Muscle layer of duodenum (tissue), 2 donors: Measurements from ENCODE around the gene UBE2Q1.
"Not testable (repeated sequence)": the region's sequence is repeated elsewhere in the genome, so short reads cannot be mapped to it uniquely, and the experiment has no call there.

ENCODE experiments used
- H3K27ac ChIP-seq: one replicate; pipeline ENCODE4 v1.7.0; 2013; ENCODE audit warnings: mild to moderate bottlenecking, low read length
- H3K27me3 ChIP-seq: one replicate; pipeline ENCODE4 v1.7.0; 2013; ENCODE audit warnings: low read depth, mild to moderate bottlenecking, control low read depth, low read length
- H3K36me3 ChIP-seq, 2 donors: one replicate each; pipeline ENCODE4 v1.7.0; 2013; ENCODE audit warnings: low read length in 2 of 2, control low read depth in 1 of 2, mild to moderate bottlenecking in 1 of 2; ENCODE audit not compliant: insufficient read depth in 2 of 2, control insufficient read depth in 1 of 2
- H3K4me1 ChIP-seq, 2 donors: one replicate each; pipeline ENCODE4 v1.7.0; 2013; ENCODE audit warnings: low read length in 2 of 2, mild to moderate bottlenecking in 2 of 2, control low read depth in 1 of 2, moderate library complexity in 1 of 2; ENCODE audit not compliant: insufficient read depth in 2 of 2, control insufficient read depth in 1 of 2
- H3K4me3 ChIP-seq, 2 donors: one replicate each; pipeline ENCODE4 v1.7.0; 2013; ENCODE audit warnings: low read length in 2 of 2, low read depth in 1 of 2, mild to moderate bottlenecking in 1 of 2
- H3K9me3 ChIP-seq, 2 donors: one replicate each; pipeline ENCODE4 v1.7.0; 2013; ENCODE audit warnings: low read length in 2 of 2, control low read depth in 1 of 2, mild to moderate bottlenecking in 1 of 2; ENCODE audit not compliant: control insufficient read depth in 1 of 2
- donor health status: healthy.

UBE2Q1 gene

GRCh38 chr1:154549202-154549770, 9.2 kb downstream of the UBE2Q1 start:
- H3K9me3 ChIP-seq = no peaks in the 10 kb centered on the region
- H3K36me3 ChIP-seq = peaks cover 52 to 53% of the 10 kb centered on the region in 2 donors
- H3K27me3 ChIP-seq = no peaks in the 10 kb centered on the region
- H3K4me3 ChIP-seq = no peak overlapping the region
- peaks cover 5 to 16% of the 10 kb centered on the region in 2 donors for H3K4me1 ChIP-seq
- H3K27ac ChIP-seq = no peak overlapping the region

GRCh38 chr1:154548028-154548427, 10.4 kb downstream of the UBE2Q1 start:
- H3K27me3 ChIP-seq = no peaks in the 10 kb centered on the region
- no peak overlapping the region for H3K4me3 ChIP-seq
- peaks cover 40 to 41% of the 10 kb centered on the region in 2 donors for H3K36me3 ChIP-seq
- no peak overlapping the region for H3K27ac ChIP-seq
- H3K4me1 ChIP-seq = peaks cover 4 to 5% of the 10 kb centered on the region in 2 donors
- no peaks in the 10 kb centered on the region for H3K9me3 ChIP-seq

GRCh38 chr1:154547105-154547732, 11.2 kb downstream of the UBE2Q1 start:
- Histone ChIP-seq H3K27me3 (no peaks in the 10 kb centered on the region), H3K36me3 (peaks cover 32 to 33% of the 10 kb centered on the region in 2 donors), H3K4me1 (peaks cover 0 to 5% of the 10 kb centered on the region in 2 donors), H3K4me3 (no peak overlapping the region), H3K27ac (no peak overlapping the region), H3K9me3 (no peaks in the 10 kb centered on the region)

DNA sequence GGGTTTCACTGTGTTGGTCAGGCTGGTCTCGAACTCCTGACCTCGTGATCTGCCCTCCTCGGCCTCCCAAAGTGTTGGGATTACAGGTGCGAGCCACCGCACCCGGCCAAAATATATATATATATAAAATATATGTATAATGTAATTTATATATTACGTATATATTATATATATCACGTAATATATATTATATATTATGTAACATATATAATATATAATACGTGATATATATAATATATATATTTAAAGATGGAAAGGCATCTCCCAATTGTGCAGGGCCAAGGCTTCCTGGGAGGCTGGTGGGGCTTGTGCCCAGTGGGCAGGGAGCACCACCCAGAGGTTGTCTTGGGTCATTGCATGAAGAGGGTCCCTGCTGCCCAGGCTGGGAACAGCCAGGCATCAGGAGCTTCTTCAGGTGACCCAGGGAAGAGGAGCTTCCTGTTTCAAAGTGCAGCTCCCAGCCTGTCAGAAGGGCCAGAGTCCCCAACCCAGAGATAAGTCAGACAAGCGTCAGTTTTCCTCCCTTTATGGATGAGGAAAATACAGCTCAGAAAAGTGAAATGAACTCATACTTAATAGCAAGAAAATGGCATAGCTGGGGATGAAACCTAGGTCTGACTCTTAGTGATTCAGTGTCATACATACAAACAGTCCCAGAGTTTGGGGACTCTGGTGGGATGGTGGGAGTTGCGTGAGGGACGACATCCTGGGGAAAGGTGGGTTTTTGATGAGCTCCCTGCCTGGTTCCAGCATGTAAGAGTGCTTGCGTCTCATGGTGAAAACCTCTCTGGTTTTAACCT, 12.0 kb downstream of the UBE2Q1 start:
- peaks cover 0 to 5% of the 10 kb centered on the region in 2 donors for H3K4me1 ChIP-seq
- peaks cover 25 to 26% of the 10 kb centered on the region in 2 donors for H3K36me3 ChIP-seq
- no peak overlapping the region for H3K27ac ChIP-seq
- no peaks in the 10 kb centered on the region for H3K27me3 ChIP-seq
- H3K4me3 ChIP-seq = no peak overlapping the region
- no peaks in the 10 kb centered on the region for H3K9me3 ChIP-seq

DNA sequence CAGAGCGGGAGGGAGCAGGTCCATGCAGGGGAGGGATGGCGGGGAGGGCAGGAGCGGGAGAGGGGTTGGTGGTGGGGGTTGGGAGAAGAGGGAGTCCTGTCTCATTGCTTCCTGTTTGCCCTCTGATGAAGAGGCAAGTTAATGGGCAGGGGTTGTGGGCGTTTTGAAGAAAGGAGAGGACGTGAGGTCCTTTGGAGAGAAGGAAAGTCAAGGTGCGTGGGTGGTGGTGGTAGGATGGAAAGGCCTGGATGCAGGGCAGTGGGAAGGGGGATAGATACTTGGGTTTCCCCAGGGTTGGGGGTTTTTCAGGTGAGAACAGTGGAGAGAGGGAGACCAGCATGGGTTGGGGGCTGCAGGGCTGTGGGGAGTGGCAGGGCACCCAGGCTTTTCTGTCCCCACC, 17.2 kb downstream of the UBE2Q1 start:
- H3K36me3 ChIP-seq = no peaks in the 10 kb centered on the region
- H3K4me3 ChIP-seq = no peak overlapping the region
- H3K4me1 ChIP-seq = no peaks in the 10 kb centered on the region
- H3K27me3 ChIP-seq = no peaks in the 10 kb centered on the region
- no peaks in the 10 kb centered on the region for H3K9me3 ChIP-seq
- H3K27ac ChIP-seq = no peak overlapping the region

GRCh38 chr1:154539486-154540483, 18.7 kb downstream of the UBE2Q1 start:
- H3K36me3 ChIP-seq = no peaks in the 10 kb centered on the region
- no peaks in the 10 kb centered on the region for H3K4me1 ChIP-seq
- H3K27ac ChIP-seq = no peak overlapping the region
- H3K4me3 ChIP-seq = no peak overlapping the region
- H3K27me3 ChIP-seq = no peaks in the 10 kb centered on the region
- no peaks in the 10 kb centered on the region for H3K9me3 ChIP-seq

- Histone ChIP-seq H3K27me3 (no peaks in the 10 kb centered on the region), H3K9me3 (no peaks in the 10 kb centered on the region), H3K4me1 (no peaks in the 10 kb centered on the region), H3K36me3 (no peaks in the 10 kb centered on the region), H3K27ac (no peak overlapping the region), H3K4me3 (no peak overlapping the region)
These were observed 21.9 kb downstream of the UBE2Q1 start for GRCh38 chr1:154536570-154536969.

GRCh38 chr1:154533952-154534844, 24.3 kb downstream of the UBE2Q1 start:
- Histone ChIP-seq H3K9me3 (no peaks in the 10 kb centered on the region), H3K4me1 (no peaks in the 10 kb centered on the region), H3K4me3 (no peak overlapping the region), H3K27me3 (no peaks in the 10 kb centered on the region), H3K27ac (no peak overlapping the region), H3K36me3 (no peaks in the 10 kb centered on the region)

DNA sequence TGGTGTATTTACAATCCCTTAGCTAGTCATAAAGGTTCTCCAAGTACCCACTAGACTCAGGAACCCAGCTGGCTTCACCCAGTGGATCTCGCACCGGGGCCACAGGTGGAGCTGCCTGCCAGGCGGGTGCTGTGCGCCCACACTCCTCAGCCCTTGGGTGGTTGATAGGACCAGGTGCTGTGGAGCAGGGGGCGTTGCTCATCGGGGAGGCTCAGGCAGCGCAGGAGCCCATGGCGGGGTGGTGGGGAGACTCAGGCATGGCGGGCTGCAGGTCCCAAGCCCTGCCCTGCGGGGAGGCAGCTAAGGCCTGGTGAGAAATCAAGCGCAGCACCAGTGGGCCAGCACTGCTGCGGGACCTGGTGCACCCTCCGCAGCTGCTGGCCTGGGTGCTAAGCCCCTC, 26.5 kb downstream of the UBE2Q1 start:
- not testable (repeated sequence) for H3K4me3 ChIP-seq, H3K27me3 ChIP-seq, H3K27ac ChIP-seq, H3K4me1 ChIP-seq, H3K9me3 ChIP-seq, H3K36me3 ChIP-seq

- no peaks in the 10 kb centered on the region for H3K36me3 ChIP-seq
- H3K9me3 ChIP-seq = no peaks in the 10 kb centered on the region
These were observed 29.2 kb downstream of the UBE2Q1 start for GRCh38 chr1:154529308-154529707.

More at GRCh38 chr1:154529308-154529707, 29.2 kb downstream of the UBE2Q1 start:
- Histone ChIP-seq H3K4me3 (no peak overlapping the region), H3K27ac (no peak overlapping the region), H3K4me1 (no peaks in the 10 kb centered on the region), H3K27me3 (no peaks in the 10 kb centered on the region)
